Activated naive CD4-positive, alpha-beta T cell treated with anti-CD3 and anti-CD28 coated beads, Interleukin-2, amount 10 ng/mL, durations not matched to agents 7 days and 5 days (primary cell): ENCODE data around the gene HINT1.
"Not testable (repeated sequence)": the region's sequence is repeated elsewhere in the genome, so short reads cannot be mapped to it uniquely, and the experiment has no call there.

Source experiments
- CTCF ChIA-PET: fragments of 350-600 bp; sonication (Branson Sonifier 250); formaldehyde crosslinking; loops from one replicate; lab custom pipeline; 2021; ENCODE audit warnings: antibody characterized with exemption; lab: Charles Lee
- DNase-seq: peaks from one replicate; pipeline ENCODE4 v3.0.0-alpha.2; 2020
- H3K27ac Mint-ChIP-seq: one replicate; pipeline ENCODE4 v1.8.0; 2021; ENCODE audit warnings: mild to moderate bottlenecking, moderate library complexity, mixed read lengths
- H3K27me3 Mint-ChIP-seq: one replicate; pipeline ENCODE4 v1.8.0; 2021; ENCODE audit warnings: mild to moderate bottlenecking, mixed read lengths
- H3K36me3 Mint-ChIP-seq: one replicate; pipeline ENCODE4 v1.8.0; 2021; ENCODE audit warnings: mixed read lengths
- H3K4me1 Mint-ChIP-seq: one replicate; pipeline ENCODE4 v1.8.0; 2021; ENCODE audit warnings: mixed read lengths
- H3K4me3 Mint-ChIP-seq: one replicate; pipeline ENCODE4 v1.8.0; 2021; ENCODE audit warnings: mild to moderate bottlenecking, moderate library complexity, mixed read lengths
- H3K9me3 Mint-ChIP-seq: one replicate; pipeline ENCODE4 v1.8.0; 2021; ENCODE audit warnings: mixed read lengths

HINT1 gene

DNA sequence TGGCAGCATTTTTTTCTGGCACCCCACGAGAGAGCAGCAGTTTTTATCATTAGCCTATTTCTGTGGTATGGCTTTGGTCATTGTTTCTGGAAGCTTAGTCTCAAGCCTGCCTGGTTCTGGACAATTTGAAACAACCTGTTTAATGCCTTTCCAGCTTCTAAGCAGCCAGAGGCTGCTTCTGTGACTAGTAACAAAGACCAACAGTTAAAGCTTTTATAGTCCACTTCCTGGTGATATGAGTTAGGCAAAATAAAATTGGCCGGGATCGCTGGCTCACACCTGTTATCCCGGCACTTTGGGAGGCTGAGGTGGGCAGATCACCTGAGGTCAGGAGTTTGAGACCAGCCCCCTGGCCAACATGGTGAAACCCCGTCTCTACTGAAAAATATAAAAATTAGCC is 29.7 kb upstream of the HINT1 start:
- DNase-seq, result no peak
- H3K27me3 Mint-ChIP-seq, result no peaks in the 10 kb centered on the region
- no peak overlapping the region for H3K4me3 Mint-ChIP-seq
- CTCF ChIA-PET, result interaction anchor here (0.6 to 1.0 kb wide), 2 partner anchors 67 to 81 kb away, joined by 3 read pairs; no protein-coding TSS in a partner anchor
- no peaks in the 10 kb centered on the region for H3K9me3 Mint-ChIP-seq
- no peak overlapping the region for H3K27ac Mint-ChIP-seq
- H3K36me3 Mint-ChIP-seq, result peaks cover 8% of the 10 kb centered on the region
- H3K4me1 Mint-ChIP-seq, result no peaks in the 10 kb centered on the region

DNA sequence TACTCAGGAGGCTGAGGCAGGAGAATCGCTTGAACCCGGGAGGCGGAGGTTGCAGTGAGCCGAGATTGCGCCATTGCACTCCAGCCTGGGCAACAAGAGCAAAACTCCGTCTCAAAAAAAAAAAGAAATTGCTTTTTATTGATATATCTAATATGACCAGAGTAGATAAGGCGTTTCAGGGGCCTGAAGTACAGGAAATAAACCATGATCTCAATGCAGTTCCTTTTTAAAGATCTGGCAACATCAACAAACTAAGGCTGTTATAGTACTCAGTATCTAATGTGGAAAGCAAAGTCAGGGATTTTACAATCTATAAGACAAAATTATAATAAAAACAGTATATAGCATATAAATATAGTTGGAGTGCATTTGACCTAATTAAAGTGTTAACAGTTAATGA is 28.8 kb upstream of the HINT1 start:
- H3K27ac Mint-ChIP-seq, H3K4me1 Mint-ChIP-seq, CTCF ChIA-PET: not testable (repeated sequence)

DNA sequence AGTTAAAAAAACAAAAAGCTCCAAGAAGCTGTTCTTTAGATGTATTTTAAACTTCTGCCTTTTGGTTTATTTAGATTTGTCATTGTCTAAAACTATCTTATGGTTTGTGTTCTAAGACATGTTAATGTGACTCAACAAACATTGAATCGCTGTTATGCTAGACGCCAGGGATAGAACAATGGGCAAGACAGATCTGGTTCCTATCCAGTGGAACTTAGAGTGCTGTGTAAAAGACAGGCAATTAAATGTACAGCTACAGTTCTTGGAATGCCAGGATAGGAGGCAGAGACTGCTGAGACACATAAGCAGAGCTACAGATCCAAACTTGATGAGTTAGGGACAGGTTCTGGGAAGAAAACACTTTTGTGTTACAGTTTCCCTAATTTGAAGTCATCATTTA is 28.1 kb upstream of the HINT1 start:
- DNase-seq, result no peak
- no peaks in the 10 kb centered on the region for H3K27me3 Mint-ChIP-seq
- H3K27ac Mint-ChIP-seq, result no peak overlapping the region
- H3K4me1 Mint-ChIP-seq, result peaks cover 5% of the 10 kb centered on the region
- H3K36me3 Mint-ChIP-seq, result peaks cover 15% of the 10 kb centered on the region
- CTCF ChIA-PET, result no interaction called here
- H3K4me3 Mint-ChIP-seq, result no peak overlapping the region
- H3K9me3 Mint-ChIP-seq, result no peaks in the 10 kb centered on the region

More for the DNA sequence above, 28.8 kb upstream of the HINT1 start:
- H3K9me3 Mint-ChIP-seq, DNase-seq, H3K27me3 Mint-ChIP-seq, H3K4me3 Mint-ChIP-seq: not testable (repeated sequence)
- H3K36me3 Mint-ChIP-seq, result peaks cover 12% of the 10 kb centered on the region

- CTCF ChIA-PET, result no interaction called here
- Mint-ChIP-seq H3K9me3 (no peaks in the 10 kb centered on the region), H3K4me1 (peaks cover 17% of the 10 kb centered on the region), H3K27ac (no peak overlapping the region), H3K4me3 (no peak overlapping the region), H3K36me3 (peaks cover 25% of the 10 kb centered on the region), H3K27me3 (no peaks in the 10 kb centered on the region)
- no peak for DNase-seq
These were observed 21.7 kb upstream of the HINT1 start for GRCh38 chr5:131186561-131187256.

DNA sequence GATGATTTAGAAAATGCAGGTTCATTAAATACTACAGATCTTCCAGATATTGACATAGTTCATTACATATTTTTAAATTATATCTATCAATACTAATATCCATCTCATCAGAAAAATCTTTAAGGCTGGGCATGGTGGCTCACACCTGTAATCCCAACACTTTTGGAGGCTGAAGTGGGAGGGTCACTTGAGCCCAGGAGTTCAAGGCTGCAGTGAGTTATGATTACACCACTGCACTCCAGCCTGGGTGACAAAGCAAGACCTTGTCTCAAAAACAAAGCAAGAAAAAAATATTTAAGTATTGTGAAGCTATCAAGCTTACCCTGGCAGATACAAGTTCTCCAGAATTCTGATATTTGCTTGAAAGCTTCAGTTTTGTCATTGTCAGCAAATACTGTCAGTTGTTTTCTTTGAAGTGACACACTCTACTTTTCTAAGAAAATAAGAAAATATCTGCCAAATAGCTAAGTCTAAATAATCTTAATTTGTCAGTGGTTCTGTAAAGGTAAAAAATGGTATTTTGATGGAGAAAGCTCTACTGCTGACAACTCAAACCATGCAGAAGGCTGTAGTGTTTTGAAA is 20.6 kb upstream of the HINT1 start:
- no peak for DNase-seq
- Mint-ChIP-seq H3K4me1 (peaks cover 17% of the 10 kb centered on the region), H3K9me3 (no peaks in the 10 kb centered on the region), H3K4me3 (no peak overlapping the region), H3K27ac (no peak overlapping the region), H3K27me3 (no peaks in the 10 kb centered on the region), H3K36me3 (peaks cover 25% of the 10 kb centered on the region)
- CTCF ChIA-PET, result interaction anchor here (0.6 to 1.0 kb wide), 2 partner anchors 13 to 444 kb away, joined by 3 to 5 read pairs; no protein-coding TSS in a partner anchor

DNA sequence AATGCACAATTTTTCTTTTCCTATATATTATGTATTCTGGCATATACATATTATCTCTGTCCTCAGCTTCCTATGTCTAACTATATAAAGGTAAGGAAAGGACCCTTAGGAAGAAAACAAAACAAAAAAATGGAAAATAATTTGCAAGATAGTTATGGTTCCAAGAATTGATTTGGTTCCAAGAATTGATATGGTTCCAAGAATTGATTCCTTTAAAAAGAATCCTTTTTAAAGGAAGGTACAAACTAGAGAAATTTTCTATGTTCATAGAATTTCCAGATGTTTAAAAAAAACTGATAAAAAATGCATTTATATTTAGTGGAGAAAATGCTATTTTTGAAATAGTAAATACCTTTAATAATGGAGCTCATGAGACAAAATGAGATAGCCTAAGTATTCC is 17.8 kb upstream of the HINT1 start:
- no peaks in the 10 kb centered on the region for H3K27me3 Mint-ChIP-seq
- no peak for DNase-seq
- H3K4me1 Mint-ChIP-seq, result peaks cover 16% of the 10 kb centered on the region
- CTCF ChIA-PET, result interaction anchor here (1.1 kb wide), 1 partner anchor 199 kb away, joined by 3 read pairs; no protein-coding TSS in a partner anchor
- no peak overlapping the region for H3K4me3 Mint-ChIP-seq
- H3K9me3 Mint-ChIP-seq, result no peaks in the 10 kb centered on the region
- no peak overlapping the region for H3K27ac Mint-ChIP-seq
- peaks cover 23% of the 10 kb centered on the region for H3K36me3 Mint-ChIP-seq

DNA sequence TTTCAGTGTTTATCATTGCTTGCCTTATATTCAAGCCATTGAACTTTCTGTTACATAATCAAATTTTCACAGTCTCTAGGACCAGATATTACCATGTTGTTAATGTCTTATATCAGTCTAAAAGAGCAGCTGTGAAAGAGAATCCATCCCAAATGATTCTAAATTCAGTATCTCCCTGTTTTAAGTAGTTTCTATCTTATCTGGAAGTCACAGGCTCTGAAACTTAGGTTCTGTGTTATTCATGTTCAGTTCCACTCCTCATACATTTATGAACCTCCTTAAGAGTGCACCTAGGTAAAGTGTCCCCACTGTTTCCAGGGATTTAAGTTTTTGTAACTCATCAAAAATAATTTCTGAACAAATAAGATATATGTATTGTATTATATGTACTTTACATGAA is 15.4 kb upstream of the HINT1 start:
- CTCF ChIA-PET, result no interaction called here
- Mint-ChIP-seq H3K9me3 (no peaks in the 10 kb centered on the region), H3K36me3 (peaks cover 29% of the 10 kb centered on the region), H3K4me3 (no peak overlapping the region), H3K27me3 (no peaks in the 10 kb centered on the region), H3K4me1 (peaks cover 19% of the 10 kb centered on the region), H3K27ac (no peak overlapping the region)
- no peak for DNase-seq

- Mint-ChIP-seq H3K4me3 (peak overlapping the region; percentile 100), H3K4me1 (peaks cover 51% of the 10 kb centered on the region), H3K27ac (peak overlapping the region; percentile 97), H3K27me3 (no peaks in the 10 kb centered on the region), H3K36me3 (peaks cover 14% of the 10 kb centered on the region), H3K9me3 (no peaks in the 10 kb centered on the region)
- CTCF ChIA-PET, result interaction anchor here (1.1 to 1.3 kb wide), 2 partner anchors 38 to 211 kb away, joined by 3 to 4 read pairs; no protein-coding TSS in a partner anchor
- DNase-seq, result peak; percentile 42
These were observed 6.3 kb upstream of the HINT1 start for GRCh38 chr5:131171276-131171810.

DNA sequence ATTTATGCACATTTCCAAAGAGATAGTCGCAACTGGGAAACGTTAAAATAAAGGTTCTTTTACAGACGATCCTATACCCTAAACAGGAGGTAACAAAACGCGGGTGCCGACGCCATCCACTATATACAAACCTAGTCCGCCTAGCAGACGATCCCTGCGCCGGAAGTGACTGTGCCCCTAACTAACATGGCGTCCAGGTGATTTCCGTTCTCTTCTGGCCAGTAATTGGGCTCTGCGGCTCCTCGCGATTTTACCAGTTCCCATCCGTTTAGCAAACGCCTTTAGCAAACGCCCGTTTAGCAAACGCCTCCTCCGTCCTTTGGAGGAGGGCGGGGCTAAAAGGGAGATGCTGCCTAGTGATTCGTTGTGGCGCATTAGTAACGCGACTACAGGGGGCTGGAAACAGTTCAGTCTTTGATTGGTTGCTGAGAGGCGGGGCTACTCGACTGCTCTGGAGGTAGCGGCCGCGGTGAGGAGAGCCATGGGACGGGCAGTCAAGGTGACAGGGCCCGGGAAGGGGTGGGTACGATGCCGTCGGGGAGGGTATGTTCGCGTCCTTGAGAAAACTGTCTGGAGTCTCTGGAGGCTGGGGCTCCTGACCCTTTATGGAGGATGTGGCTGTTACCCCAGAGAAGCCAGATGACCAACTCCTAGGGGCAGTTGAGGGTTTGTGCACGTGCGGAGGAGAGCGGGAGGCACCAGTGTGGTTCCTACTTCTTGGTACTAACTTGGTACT is 5.7 kb upstream of the HINT1 start, which contains the start of gene LYRM7:
Gene LYRM7 (plus strand): TSS at position 405 of the 736 bp plus-strand sequence. CDS start 77 bp downstream, at position 482.
- Mint-ChIP-seq H3K27ac (peak within 1 kb of the TSS; percentile 97), H3K36me3 (peaks cover 10% of the 10 kb centered on the region), H3K27me3 (no peaks in the 10 kb centered on the region), H3K4me3 (peak within 1 kb of the TSS; percentile 100), H3K9me3 (no peaks in the 10 kb centered on the region), H3K4me1 (peaks cover 54% of the 10 kb centered on the region)
- CTCF ChIA-PET, result interaction anchor here (1.1 to 1.3 kb wide), 2 partner anchors 39 to 212 kb away, joined by 3 to 4 read pairs; no protein-coding TSS in a partner anchor
- DNase-seq, result peak; percentile 98

DNA sequence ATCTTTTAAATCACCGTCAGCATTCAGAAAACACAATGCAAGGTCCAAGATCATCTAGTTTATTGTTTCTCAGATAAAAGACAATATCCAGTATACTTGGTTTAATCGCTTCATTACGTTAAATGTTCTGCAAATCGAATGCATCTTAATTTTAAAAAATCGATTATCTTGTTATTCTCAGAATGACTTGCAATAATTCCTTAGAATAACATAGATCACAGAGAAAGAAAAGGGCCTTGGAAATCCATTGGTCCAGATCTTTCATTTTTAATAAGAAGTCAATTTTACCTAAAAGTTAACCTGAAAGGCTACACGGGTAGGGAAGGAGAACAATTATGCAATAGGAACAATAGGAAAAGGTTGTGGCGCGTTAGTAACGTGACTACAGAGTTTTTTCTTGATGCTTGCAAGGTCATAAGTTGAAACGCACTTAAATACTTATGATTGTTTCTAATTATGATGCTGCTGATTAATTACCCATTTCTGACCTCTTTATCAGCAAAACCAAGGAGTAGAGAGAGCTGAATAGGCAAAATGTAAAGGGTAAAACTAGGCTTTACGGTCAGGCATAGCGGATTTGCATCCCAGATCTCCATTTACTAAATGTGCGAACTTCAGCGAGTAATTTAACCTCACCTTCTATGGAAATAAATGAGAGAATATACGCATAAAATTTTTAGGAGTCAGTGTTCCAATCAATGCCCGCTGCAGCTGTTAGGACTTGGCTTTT is 4.9 kb upstream of the HINT1 start:
- Mint-ChIP-seq H3K27me3 (peaks cover 2% of the 10 kb centered on the region), H3K9me3 (no peaks in the 10 kb centered on the region), H3K27ac (peak overlapping the region; percentile 97), H3K4me3 (peak overlapping the region; percentile 100), H3K4me1 (peaks cover 60% of the 10 kb centered on the region), H3K36me3 (peaks cover 9% of the 10 kb centered on the region)
- CTCF ChIA-PET, result no interaction called here
- no peak for DNase-seq

GRCh38 chr5:131167615-131168014 is 2.6 kb upstream of the HINT1 start:
- Mint-ChIP-seq H3K36me3 (peaks cover 10% of the 10 kb centered on the region), H3K27ac (no peak overlapping the region), H3K27me3 (peaks cover 4% of the 10 kb centered on the region), H3K9me3 (no peaks in the 10 kb centered on the region), H3K4me1 (peaks cover 54% of the 10 kb centered on the region), H3K4me3 (no peak overlapping the region)
- DNase-seq, result no peak
- CTCF ChIA-PET, result no interaction called here

DNA sequence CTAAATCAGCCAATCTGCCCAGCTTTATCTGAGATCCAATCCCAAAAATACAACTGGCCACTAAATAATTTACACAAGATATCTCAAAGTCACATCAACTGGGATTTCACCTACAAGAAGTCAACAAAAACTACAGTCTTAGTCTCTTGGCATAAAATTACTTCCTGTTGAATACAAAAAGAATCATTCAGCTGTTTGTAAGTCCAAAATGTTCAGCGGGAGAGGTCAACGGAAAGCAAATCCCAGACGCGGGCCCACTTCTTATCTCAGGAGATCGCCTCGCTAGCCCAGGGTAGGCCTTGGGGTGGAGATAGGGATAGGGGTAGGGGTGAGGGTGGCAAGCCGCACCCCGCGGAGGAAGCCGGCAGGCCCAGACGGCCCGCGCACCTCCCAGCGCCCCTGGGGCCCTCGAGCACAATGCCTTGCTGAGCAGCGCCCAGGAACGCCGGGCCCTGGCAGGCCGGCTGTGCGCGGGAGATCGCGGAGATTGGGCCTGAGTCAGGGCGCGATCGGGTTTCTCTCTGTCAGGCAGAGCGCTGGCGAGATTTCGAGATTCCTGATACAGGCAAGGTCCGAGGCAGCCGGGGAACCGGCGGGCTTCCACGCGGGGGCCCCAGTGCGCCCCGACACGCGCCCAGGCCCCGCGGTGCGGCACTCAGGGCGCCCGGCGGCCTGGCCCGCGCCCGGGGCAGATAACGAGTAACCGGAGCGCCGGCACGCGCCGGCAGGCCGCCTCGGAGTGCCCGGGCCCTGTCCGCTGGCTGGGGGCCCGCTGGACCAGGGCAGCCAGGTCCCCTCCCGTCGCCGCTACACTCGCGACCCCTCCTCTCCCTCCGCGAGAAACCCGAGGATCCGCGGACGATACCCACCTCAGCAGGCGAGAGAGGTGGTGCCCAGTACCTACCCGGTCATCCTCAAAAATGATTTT is 601 bp downstream of the HINT1 start:
- Mint-ChIP-seq H3K27me3 (peaks cover 4% of the 10 kb centered on the region), H3K4me1 (peaks cover 54% of the 10 kb centered on the region), H3K27ac (peak overlapping the region; percentile 98), H3K4me3 (peak overlapping the region; percentile 92), H3K9me3 (no peaks in the 10 kb centered on the region), H3K36me3 (peaks cover 36% of the 10 kb centered on the region)
- CTCF ChIA-PET, result interaction anchor here (1.0 to 1.7 kb wide), 9 partner anchors 89 to 231 kb away, joined by 3 to 9 read pairs (median 3); no protein-coding TSS in a partner anchor
- DNase-seq, result peak; percentile 82
